SK-N-MC (cell line): Measurements from ENCODE around the gene ATF6B.

ENCODE experiments used
- EZH2 ChIP-seq: fragments of 200-600 bp; sonication (generic); IDR thresholded peaks from one replicate; pipeline ENCODE4 v1.6.1; 2017; ENCODE audit warnings: antibody characterized with exemption
- FOXP2 ChIP-seq: optimal IDR thresholded peaks from 2 replicates; pipeline ENCODE3; 2011; ENCODE audit warnings: mild to moderate bottlenecking, moderate library complexity; ENCODE audit not compliant: insufficient read depth; ENCODE audit errors: extremely low read length, control extremely low read depth
- POLR2AphosphoS5 ChIP-seq: IDR thresholded peaks from 2 replicates; pipeline ENCODE4 v1.6.1; 2012; ENCODE audit warnings: mild to moderate bottlenecking, low read depth, low read length, borderline replicate concordance

DNA sequence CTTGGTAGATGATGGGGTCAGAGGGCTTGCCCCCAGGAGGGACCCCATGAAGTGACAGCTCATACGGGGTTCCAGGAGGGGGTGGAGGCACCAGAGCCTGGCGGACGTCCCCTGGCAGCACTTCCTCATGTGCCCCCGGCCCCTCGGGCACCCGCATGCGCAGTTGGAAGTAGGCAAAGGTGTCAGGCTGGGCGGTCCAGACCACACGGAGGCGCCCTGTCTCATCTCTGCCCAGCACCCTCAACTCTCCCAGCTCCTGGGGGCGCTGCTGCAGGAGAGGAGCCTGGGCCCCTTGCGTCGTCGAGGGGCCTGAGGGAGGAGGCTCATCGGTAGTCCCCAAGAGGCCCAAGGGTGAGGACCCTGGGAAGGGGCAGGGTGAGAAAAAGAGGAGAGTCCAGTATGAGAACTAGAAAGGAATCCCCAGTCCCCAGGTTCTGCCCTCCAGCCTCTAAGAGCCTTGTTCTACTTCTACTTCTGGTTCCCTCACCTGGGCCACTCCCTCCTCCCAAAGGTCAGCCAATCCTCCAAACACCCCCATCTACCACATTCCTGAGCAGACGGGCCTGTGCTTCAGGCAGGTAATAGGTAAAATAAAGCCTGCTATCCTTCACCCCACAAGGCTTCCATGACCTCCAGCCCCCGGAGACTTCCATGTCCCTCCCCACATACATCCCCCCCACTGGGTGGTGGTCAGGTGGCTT is 42.1 kb downstream of the ATF6B start:
- TF ChIP-seq POLR2AphosphoS5: no peak
- TF ChIP-seq EZH2: no peak
- no peak for TF ChIP-seq FOXP2
